ENCODE measurements around the gene TXNL4B. TPM values are rescaled to one million over a fixed set of nuclear protein-coding genes. Genes with fewer than 3 reads are reported as not detected.

The TXNL4B gene
- total RNA-seq, 1 donor from 2014 or later = 7.1 TPM

GRCh38 chr16:72050769-72051464 lies 42.5 kb downstream of the TXNL4B start:
- Mint-ChIP-seq H3K36me3 (ENCODE audit: low read depth) (peaks cover 8% of the 10 kb centered on the region), H3K27ac (ENCODE audit: unreplicated experiment) (no peak overlapping the region), H3K4me3 (ENCODE audit: unreplicated experiment) (no peak overlapping the region), H3K4me1 (ENCODE audit: low read depth) (no peaks in the 10 kb centered on the region), H3K9me3 (ENCODE audit: low read depth) (peaks cover 11% of the 10 kb centered on the region), H3K27me3 (ENCODE audit: low read depth) (peaks cover 3% of the 10 kb centered on the region)
- no peak for DNase-seq (ENCODE audit: low spot score)
- no peak for TF ChIP-seq CTCF (IDR thresholded peaks at IDR 0.05)

GRCh38 chr16:72049110-72049509 lies 44.3 kb downstream of the TXNL4B start:
- no peak for DNase-seq (ENCODE audit: low spot score)
- H3K27me3 Mint-ChIP-seq (ENCODE audit: low read depth) = peaks cover 1% of the 10 kb centered on the region
- H3K36me3 Mint-ChIP-seq (ENCODE audit: low read depth) = peaks cover 8% of the 10 kb centered on the region
- H3K4me1 Mint-ChIP-seq (ENCODE audit: low read depth) = no peaks in the 10 kb centered on the region
- no peak for TF ChIP-seq CTCF (IDR thresholded peaks at IDR 0.05)
- H3K9me3 Mint-ChIP-seq (ENCODE audit: low read depth) = peaks cover 11% of the 10 kb centered on the region
- H3K4me3 Mint-ChIP-seq (ENCODE audit: unreplicated experiment) = no peak overlapping the region
- H3K27ac Mint-ChIP-seq (ENCODE audit: unreplicated experiment) = no peak overlapping the region

GRCh38 chr16:72044825-72045359 lies 48.5 kb downstream of the TXNL4B start:
- Mint-ChIP-seq H3K4me3 (ENCODE audit: unreplicated experiment) (no peak overlapping the region), H3K27ac (ENCODE audit: unreplicated experiment) (no peak overlapping the region), H3K36me3 (ENCODE audit: low read depth) (peaks cover 12% of the 10 kb centered on the region), H3K4me1 (ENCODE audit: low read depth) (no peaks in the 10 kb centered on the region), H3K27me3 (ENCODE audit: low read depth) (no peaks in the 10 kb centered on the region), H3K9me3 (ENCODE audit: low read depth) (peaks cover 9% of the 10 kb centered on the region)
- DNase-seq (ENCODE audit: low spot score) = no peak
- no peak for TF ChIP-seq CTCF (IDR thresholded peaks at IDR 0.05)

GRCh38 chr16:72044296-72044695 lies 49.1 kb downstream of the TXNL4B start:
- peaks cover 6% of the 10 kb centered on the region for H3K9me3 Mint-ChIP-seq (ENCODE audit: low read depth)
- peaks cover 11% of the 10 kb centered on the region for H3K36me3 Mint-ChIP-seq (ENCODE audit: low read depth)
- H3K27me3 Mint-ChIP-seq (ENCODE audit: low read depth) = no peaks in the 10 kb centered on the region
- no peak for DNase-seq (ENCODE audit: low spot score)
- H3K4me1 Mint-ChIP-seq (ENCODE audit: low read depth) = no peaks in the 10 kb centered on the region
- no peak for TF ChIP-seq CTCF (IDR thresholded peaks at IDR 0.05)
- no peak overlapping the region for H3K27ac Mint-ChIP-seq (ENCODE audit: unreplicated experiment)
- H3K4me3 Mint-ChIP-seq (ENCODE audit: unreplicated experiment) = no peak overlapping the region

GRCh38 chr16:72043539-72043938 lies 49.9 kb downstream of the TXNL4B start:
- H3K27ac Mint-ChIP-seq (ENCODE audit: unreplicated experiment) = no peak overlapping the region
- H3K27me3 Mint-ChIP-seq (ENCODE audit: low read depth) = no peaks in the 10 kb centered on the region
- no peak for TF ChIP-seq CTCF (IDR thresholded peaks at IDR 0.05)
- no peak overlapping the region for H3K4me3 Mint-ChIP-seq (ENCODE audit: unreplicated experiment)
- no peaks in the 10 kb centered on the region for H3K4me1 Mint-ChIP-seq (ENCODE audit: low read depth)
- peaks cover 6% of the 10 kb centered on the region for H3K36me3 Mint-ChIP-seq (ENCODE audit: low read depth)
- H3K9me3 Mint-ChIP-seq (ENCODE audit: low read depth) = no peaks in the 10 kb centered on the region
- no peak for DNase-seq (ENCODE audit: low spot score)
